Mucosa of stomach (tissue), 1 donor: ENCODE measurements around the gene FBXO8.

Experiments
- H3K27me3 ChIP-seq: one replicate; pipeline ENCODE4 v1.7.0; 2013; ENCODE audit warnings: mild to moderate bottlenecking, low read length; ENCODE audit not compliant: control insufficient read depth, insufficient read depth
- H3K36me3 ChIP-seq: one replicate; pipeline ENCODE4 v1.7.0; 2013; ENCODE audit warnings: low read length; ENCODE audit not compliant: control insufficient read depth, insufficient read depth
- H3K4me1 ChIP-seq: one replicate; pipeline ENCODE4 v1.7.0; 2013; ENCODE audit warnings: mild to moderate bottlenecking, low read length; ENCODE audit not compliant: control insufficient read depth, insufficient read depth
- H3K4me3 ChIP-seq: one replicate; pipeline ENCODE4 v1.7.0; 2013; ENCODE audit warnings: low read length
- H3K9ac ChIP-seq: one replicate; pipeline ENCODE4 v1.7.0; 2013; ENCODE audit warnings: mild to moderate bottlenecking, low read length, moderate library complexity
- H3K9me3 ChIP-seq: one replicate; pipeline ENCODE4 v1.7.0; 2013; ENCODE audit warnings: mild to moderate bottlenecking, low read length, moderate library complexity; ENCODE audit not compliant: control insufficient read depth
- donor health status: Pancreatic carcinoma.

Gene FBXO8

GRCh38 chr4:174228988-174229387, 54.5 kb downstream of the FBXO8 start:
- no peaks in the 10 kb centered on the region for H3K9me3 ChIP-seq

DNA sequence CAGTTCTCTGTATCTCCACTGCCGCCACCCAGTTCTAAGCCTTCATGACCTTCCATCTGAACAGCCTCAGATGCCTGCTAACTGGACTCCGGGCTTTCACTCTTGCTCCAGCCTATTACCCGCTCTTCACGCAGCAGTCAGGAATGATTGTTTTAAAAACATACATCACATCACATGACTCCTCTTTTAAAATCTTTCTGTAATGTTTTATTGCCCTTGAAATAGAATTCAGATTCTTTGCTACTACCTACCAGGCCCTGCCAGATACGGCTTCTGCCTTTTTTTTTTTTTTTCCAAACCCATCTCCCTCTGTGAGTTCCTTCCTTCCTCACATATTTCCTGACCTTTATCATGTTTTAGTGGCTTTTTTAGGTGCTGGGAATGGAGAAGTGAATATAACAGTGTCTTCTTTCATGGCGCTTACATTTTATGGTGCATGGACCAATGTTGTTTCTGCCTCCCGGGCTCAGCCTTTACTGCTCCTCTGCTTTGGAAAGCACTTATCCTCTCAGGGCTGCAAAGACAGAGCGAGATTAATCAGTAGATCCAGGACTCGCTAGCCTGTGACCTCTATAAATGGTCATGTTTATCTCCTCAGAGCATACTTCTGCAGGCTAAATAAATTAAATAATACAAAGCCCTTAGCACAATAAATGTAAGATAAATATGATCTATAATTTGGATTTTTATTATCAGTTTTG, 58.0 kb downstream of the FBXO8 start:
- no peak overlapping the region for H3K4me3 ChIP-seq
- peaks cover 7% of the 10 kb centered on the region for H3K27me3 ChIP-seq
- H3K36me3 ChIP-seq = no peaks in the 10 kb centered on the region
- no peaks in the 10 kb centered on the region for H3K4me1 ChIP-seq
- no peaks in the 10 kb centered on the region for H3K9me3 ChIP-seq
- H3K9ac ChIP-seq = no peak overlapping the region

More at GRCh38 chr4:174228988-174229387, 54.5 kb downstream of the FBXO8 start:
- Histone ChIP-seq H3K36me3 (no peaks in the 10 kb centered on the region), H3K4me1 (no peaks in the 10 kb centered on the region), H3K4me3 (no peak overlapping the region), H3K27me3 (no peaks in the 10 kb centered on the region), H3K9ac (no peak overlapping the region)

GRCh38 chr4:174224550-174224949, 58.9 kb downstream of the FBXO8 start:
- no peaks in the 10 kb centered on the region for H3K36me3 ChIP-seq
- no peaks in the 10 kb centered on the region for H3K9me3 ChIP-seq
- no peak overlapping the region for H3K4me3 ChIP-seq
- H3K9ac ChIP-seq = no peak overlapping the region
- H3K27me3 ChIP-seq = peaks cover 14% of the 10 kb centered on the region
- H3K4me1 ChIP-seq = no peaks in the 10 kb centered on the region

GRCh38 chr4:174222266-174222872, 61.1 kb downstream of the FBXO8 start:
- H3K4me3 ChIP-seq = no peak overlapping the region
- H3K4me1 ChIP-seq = peaks cover 9% of the 10 kb centered on the region
- H3K27me3 ChIP-seq = peaks cover 36% of the 10 kb centered on the region
- no peak overlapping the region for H3K9ac ChIP-seq
- no peaks in the 10 kb centered on the region for H3K36me3 ChIP-seq
- H3K9me3 ChIP-seq = no peaks in the 10 kb centered on the region

DNA sequence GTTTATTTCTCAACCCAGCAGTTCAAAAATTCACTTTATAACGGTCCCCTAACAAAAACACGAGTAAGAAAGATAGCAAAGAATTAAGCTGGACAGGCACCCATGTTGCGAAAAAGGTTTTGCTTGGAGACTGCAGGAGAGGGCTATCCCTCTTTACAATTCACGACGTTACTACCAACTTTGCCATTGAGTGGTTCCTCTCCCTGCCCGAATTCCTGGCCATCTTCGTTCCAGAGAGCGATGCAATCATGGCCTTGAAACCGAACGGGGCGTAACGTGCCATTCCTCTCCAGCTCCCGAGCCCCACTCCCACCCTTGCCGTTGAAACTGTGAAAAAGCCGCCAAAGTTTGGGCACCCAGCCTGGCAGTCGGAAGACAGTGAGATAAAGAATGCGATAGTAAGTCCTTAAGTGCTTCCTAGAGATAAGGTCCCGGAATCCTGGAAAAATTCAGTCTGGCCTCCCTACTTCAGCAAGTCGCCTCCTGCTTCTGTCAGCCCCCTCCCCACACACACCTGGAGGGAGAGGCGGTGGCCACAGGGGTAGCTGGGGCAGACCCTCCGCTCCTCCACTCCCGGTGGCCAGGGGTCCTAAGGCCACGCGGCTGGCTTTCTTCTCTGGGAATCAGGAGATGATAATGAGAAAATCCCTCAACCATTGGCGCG, 65.2 kb downstream of the FBXO8 start:
- Histone ChIP-seq H3K4me3 (no peak overlapping the region), H3K4me1 (peaks cover 31% of the 10 kb centered on the region), H3K27me3 (peaks cover 74% of the 10 kb centered on the region), H3K36me3 (no peaks in the 10 kb centered on the region), H3K9me3 (no peaks in the 10 kb centered on the region), H3K9ac (no peak overlapping the region)

DNA sequence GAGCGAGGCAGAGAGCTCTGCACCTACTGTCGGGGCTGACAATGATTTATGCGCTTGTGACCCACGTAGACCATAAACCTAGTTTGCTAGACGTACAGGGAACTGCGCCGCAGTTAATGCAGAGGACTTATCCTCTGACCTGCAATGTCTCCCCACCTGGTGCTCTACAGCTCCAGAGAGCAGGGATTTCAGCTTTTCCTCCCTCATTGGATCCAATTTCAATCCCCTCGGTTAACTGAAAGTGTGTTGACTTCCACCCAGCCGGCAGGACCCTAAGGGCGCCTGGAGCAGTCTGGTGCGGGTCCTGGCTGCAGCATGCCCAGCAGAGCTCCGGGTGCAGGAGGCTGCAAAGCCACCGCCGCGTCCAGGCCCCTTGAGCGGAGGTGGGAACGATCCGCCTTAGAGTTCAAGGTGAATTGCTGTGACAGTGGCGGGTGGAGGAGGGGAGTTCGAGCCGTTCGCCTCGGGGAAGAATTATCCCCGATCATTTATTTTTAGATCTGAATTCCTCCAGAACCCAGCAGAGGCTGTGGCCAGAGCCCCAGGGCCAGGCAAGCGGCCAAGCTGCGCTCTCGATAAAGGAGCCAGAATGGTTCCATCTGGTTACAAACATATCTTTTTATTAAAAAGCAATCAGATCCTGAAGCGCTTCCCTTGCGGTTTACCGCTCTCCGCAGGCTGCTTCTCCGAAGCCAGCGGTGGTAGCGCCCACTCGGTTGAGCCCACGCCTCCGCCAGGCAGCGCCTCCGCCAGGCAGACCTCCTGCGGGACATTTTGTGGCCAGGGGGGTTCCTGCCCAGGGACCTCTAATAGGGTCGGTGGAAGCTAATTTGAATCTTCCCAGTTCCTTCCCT, 66.0 kb downstream of the FBXO8 start:
- no peaks in the 10 kb centered on the region for H3K9me3 ChIP-seq
- no peak overlapping the region for H3K4me3 ChIP-seq
- peaks cover 78% of the 10 kb centered on the region for H3K27me3 ChIP-seq
- H3K36me3 ChIP-seq = no peaks in the 10 kb centered on the region
- H3K4me1 ChIP-seq = peaks cover 31% of the 10 kb centered on the region
- no peak overlapping the region for H3K9ac ChIP-seq

DNA sequence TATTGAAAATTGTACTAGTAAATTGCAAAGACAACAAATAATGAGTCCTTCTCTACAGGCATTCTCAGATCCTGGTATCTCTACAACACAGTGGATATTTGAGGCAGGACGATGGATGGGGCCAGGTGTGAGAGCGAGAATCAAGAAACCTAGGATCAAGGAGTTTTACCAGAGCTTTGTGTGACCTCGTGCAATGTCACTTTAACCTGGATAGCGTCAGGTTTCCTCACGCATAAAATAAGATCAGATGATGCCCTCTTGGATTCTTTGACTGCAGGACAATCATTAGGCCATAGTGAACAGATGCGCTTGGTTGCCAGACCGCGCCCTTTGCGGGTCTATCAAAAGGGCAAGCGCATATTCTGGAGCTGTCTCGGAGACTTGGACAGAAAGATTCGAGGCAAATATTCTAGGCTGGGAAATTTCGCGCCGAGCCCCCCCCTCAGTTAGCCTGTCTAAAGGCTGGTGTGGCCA, 66.6 kb downstream of the FBXO8 start:
- peaks cover 31% of the 10 kb centered on the region for H3K4me1 ChIP-seq
- no peaks in the 10 kb centered on the region for H3K36me3 ChIP-seq
- peaks cover 84% of the 10 kb centered on the region for H3K27me3 ChIP-seq
- no peaks in the 10 kb centered on the region for H3K9me3 ChIP-seq
- no peak overlapping the region for H3K4me3 ChIP-seq
- H3K9ac ChIP-seq = no peak overlapping the region

DNA sequence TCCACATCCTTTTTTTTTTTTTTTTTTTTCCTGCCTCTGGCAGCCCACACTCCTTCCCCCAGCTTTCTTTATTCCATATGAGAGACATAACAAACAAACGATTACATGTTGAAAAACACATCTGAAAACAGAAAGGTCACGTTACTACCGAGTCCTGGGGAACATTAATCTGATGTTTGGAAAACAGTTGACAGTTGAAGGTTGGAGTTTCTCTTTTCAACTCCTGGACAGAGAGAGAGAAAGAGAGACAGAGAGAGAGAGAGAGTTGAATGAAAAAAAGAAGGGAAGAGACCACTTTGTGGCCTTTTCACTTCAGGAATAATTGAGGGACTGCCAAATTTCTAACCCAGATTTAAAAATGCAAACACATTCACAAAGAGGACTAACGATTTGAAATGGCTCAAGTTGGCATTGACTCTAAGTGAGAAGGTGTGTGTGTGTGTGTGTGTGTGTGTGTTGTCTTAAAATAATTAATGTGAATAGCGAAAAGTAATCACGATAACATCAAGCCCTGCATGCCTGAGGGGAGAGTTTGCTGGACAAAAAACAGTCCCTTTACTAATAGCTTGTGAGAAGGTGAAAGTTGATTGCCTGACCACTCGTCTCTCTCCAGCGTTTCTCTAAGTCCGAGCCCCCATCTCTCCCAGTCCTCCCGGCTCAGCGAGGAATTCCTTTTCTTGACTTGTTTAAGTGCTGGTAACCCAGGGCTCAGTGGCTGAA, 67.3 kb downstream of the FBXO8 start:
- Histone ChIP-seq H3K9ac (no peak overlapping the region), H3K4me3 (no peak overlapping the region), H3K4me1 (peaks cover 31% of the 10 kb centered on the region), H3K9me3 (no peaks in the 10 kb centered on the region), H3K36me3 (no peaks in the 10 kb centered on the region), H3K27me3 (peaks cover 91% of the 10 kb centered on the region)

DNA sequence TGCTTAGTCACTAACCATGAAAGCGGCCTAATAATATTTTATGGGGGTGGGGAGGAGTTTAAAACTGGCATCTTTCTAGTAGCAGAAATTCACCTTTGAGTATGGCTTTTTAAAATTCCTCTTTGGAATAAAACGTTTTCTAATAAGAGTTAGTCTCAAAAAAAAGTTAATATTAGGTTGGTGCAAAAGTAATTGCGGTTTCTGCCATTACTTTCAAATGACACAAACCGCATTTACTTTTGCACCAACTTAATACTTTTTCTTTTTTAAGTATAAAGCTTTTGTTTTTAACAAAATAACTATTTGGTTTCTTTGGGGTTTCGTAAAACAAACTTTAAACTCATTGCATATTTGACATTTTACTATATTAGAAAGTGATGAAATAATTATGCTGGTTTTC, 68.4 kb downstream of the FBXO8 start:
- H3K4me3 ChIP-seq = no peak overlapping the region
- peaks cover 31% of the 10 kb centered on the region for H3K4me1 ChIP-seq
- H3K9ac ChIP-seq = no peak overlapping the region
- H3K9me3 ChIP-seq = no peaks in the 10 kb centered on the region
- H3K27me3 ChIP-seq = peaks cover 93% of the 10 kb centered on the region
- H3K36me3 ChIP-seq = no peaks in the 10 kb centered on the region

- H3K36me3 ChIP-seq = no peaks in the 10 kb centered on the region
- peaks cover 31% of the 10 kb centered on the region for H3K4me1 ChIP-seq
- H3K9ac ChIP-seq = no peak overlapping the region
- no peak overlapping the region for H3K4me3 ChIP-seq
- peaks cover 88% of the 10 kb centered on the region for H3K27me3 ChIP-seq
- H3K9me3 ChIP-seq = no peaks in the 10 kb centered on the region
Observed at GRCh38 chr4:174214101-174214878, 69.2 kb downstream of the FBXO8 start.

DNA sequence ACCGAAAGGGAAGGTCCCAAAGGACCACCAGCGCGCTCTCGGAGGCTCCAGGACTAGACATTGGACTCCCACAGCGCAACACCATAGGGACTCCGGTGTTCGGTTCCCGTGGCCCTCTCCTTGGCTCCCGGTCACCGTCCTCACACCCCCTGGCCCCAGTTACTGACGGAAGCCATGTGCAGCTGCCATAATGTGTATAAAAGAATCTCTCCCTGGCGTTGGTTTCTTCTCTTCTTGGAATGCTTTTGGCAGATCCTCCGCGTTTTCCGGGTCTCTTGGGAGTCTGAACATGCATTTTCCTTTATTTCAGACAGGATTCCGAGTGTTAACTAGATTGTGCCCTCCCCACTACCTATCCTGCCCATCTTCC, 69.8 kb downstream of the FBXO8 start:
- peaks cover 88% of the 10 kb centered on the region for H3K27me3 ChIP-seq
- H3K36me3 ChIP-seq = no peaks in the 10 kb centered on the region
- no peak overlapping the region for H3K9ac ChIP-seq
- H3K4me3 ChIP-seq = no peak overlapping the region
- no peaks in the 10 kb centered on the region for H3K9me3 ChIP-seq
- H3K4me1 ChIP-seq = peaks cover 31% of the 10 kb centered on the region
